GM19035 (cell line): ENCODE measurements around the gene AAK1.
"Not testable (repeated sequence)": the region's sequence is repeated elsewhere in the genome, so short reads cannot be mapped to it uniquely, and the experiment has no call there.

Experiments
- ATAC-seq: cut with Tn5 transposase; IDR thresholded peaks from one replicate; pipeline ENCODE4 v1.9.1; 2021; ENCODE audit not compliant: unreplicated experiment

AAK1 gene

GRCh38 chr2:69628325-69629021 lies 15.1 kb downstream of the AAK1 start:
- no peak for ATAC-seq

GRCh38 chr2:69625078-69625795 lies 18.3 kb downstream of the AAK1 start:
- no peak for ATAC-seq

GRCh38 chr2:69624611-69625010 lies 18.9 kb downstream of the AAK1 start:
- ATAC-seq = no peak

GRCh38 chr2:69624131-69624530 lies 19.4 kb downstream of the AAK1 start:
- no peak for ATAC-seq

- no peak for ATAC-seq
These were observed 20.3 kb downstream of the AAK1 start for GRCh38 chr2:69623236-69623635.

GRCh38 chr2:69622805-69623204 lies 20.7 kb downstream of the AAK1 start:
- ATAC-seq = not testable (repeated sequence)

- ATAC-seq = not testable (repeated sequence)
These were observed 21.5 kb downstream of the AAK1 start for GRCh38 chr2:69622017-69622540.

GRCh38 chr2:69621440-69621839 lies 22.1 kb downstream of the AAK1 start:
- ATAC-seq = no peak

- ATAC-seq = no peak
These were observed 22.7 kb downstream of the AAK1 start for GRCh38 chr2:69620870-69621269.

GRCh38 chr2:69619725-69620124 lies 23.8 kb downstream of the AAK1 start:
- no peak for ATAC-seq

- ATAC-seq = no peak
These were observed 25.2 kb downstream of the AAK1 start for GRCh38 chr2:69618362-69618761.

GRCh38 chr2:69617744-69618143 lies 25.8 kb downstream of the AAK1 start:
- no peak for ATAC-seq

- ATAC-seq = no peak
These were observed 26.8 kb downstream of the AAK1 start for GRCh38 chr2:69616755-69617154.

GRCh38 chr2:69615969-69616368 lies 27.6 kb downstream of the AAK1 start:
- no peak for ATAC-seq

GRCh38 chr2:69615078-69615625 lies 28.4 kb downstream of the AAK1 start:
- no peak for ATAC-seq

GRCh38 chr2:69612707-69613106 lies 30.8 kb downstream of the AAK1 start:
- no peak for ATAC-seq

- ATAC-seq = no peak
These were observed 31.3 kb downstream of the AAK1 start for GRCh38 chr2:69612200-69612599.

- no peak for ATAC-seq
These were observed 35.4 kb downstream of the AAK1 start for GRCh38 chr2:69608109-69608508.

GRCh38 chr2:69606771-69607170 lies 36.8 kb downstream of the AAK1 start:
- ATAC-seq = not testable (repeated sequence)

GRCh38 chr2:69605284-69605683 lies 38.3 kb downstream of the AAK1 start:
- no peak for ATAC-seq

- no peak for ATAC-seq
These were observed 38.7 kb downstream of the AAK1 start for GRCh38 chr2:69604836-69605235.
